Measurements from ENCODE around the gene NT5M.

DNA sequence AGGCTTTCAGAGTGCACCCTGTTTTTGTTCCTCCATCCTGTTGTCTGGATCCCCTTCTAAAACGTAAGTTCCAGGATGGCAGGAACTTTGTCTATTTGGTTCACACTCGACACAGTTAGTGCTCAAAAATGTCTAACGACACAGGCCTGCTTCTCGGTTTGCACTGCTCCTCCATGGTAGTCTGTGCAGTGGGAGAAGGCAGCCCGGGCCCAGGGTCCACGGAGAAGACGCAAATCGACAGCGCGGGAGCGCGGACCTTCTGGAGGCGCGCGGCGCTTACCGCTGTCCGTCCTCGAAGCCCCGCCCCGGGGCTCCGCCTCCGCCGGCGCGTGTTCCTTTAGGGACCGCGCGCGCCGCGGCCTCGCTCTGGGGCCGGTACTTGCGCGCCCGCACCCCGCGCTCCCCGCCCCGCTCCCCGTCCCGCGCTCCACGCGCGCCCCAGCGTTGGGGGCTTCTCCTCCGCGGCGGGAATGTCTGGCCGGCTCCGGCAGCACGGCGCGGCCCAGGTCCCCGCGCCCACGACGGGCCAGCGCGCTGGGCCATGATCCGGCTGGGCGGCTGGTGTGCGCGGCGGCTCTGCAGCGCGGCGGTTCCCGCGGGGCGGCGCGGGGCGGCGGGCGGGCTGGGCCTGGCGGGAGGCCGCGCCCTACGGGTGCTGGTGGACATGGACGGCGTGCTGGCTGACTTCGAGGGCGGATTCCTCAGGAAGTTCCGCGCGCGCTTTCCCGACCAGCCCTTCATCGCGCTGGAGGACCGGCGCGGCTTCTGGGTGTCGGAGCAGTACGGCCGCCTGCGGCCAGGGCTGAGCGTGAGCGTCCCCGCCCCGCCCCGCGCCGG lies at the start of gene NT5M:
- TF ChIP-seq CTCF (IDR thresholded peaks at IDR 0.05; ENCODE audit: insufficient read depth, low read depth, low read length) = no peak
- TF ChIP-seq EZH2 (IDR thresholded peaks at IDR 0.05; ENCODE audit: insufficient read depth, low read length) = no peak

All from astrocyte (in vitro differentiated cells and primary cell).